CD4-positive, alpha-beta T cell treated with Interleukin-15 for 4 hours (primary cell): ENCODE data around the gene GDF2.

Experiments used
- DNase-seq: peaks from one replicate; pipeline ENCODE4 v3.0.0-alpha.2; 2020; ENCODE audit warnings: low spot score

Gene GDF2

DNA sequence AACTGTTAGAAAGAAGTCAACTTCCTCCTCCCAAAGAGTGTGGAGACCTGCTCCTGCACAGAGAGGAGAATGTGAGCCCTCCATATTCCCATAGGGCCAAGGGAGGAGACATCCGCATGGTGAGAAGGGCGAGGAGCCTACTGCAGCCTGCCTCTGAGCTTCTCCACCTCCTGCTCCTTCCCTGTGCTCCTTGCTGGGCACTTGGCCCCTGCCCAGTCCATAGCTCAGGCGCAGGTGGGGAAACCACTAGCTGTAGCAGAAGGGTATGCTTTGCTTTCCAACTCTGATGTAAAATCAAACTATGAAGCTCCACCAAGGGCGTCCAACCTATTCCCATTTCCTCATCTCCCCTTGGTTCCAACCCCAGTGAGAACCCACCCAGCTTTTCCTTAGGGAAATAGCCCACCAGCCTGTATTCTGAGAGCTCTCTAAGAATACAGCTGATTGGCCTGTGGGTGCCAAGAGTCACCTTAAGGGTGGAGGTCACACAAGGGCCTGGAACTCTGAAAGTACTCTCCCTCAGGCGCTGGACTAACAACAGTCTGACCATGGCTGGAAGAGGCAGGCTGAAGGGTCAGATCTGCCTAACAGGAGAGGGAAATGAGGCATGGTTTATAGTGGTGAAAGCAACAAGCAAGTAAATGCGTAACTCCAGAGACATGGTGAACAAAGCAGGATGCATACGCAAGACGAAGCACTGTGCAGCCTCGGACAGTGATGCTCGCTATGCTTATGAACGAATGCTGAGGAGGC lies 47.9 kb downstream of the GDF2 start:
- DNase-seq = no peak

- no peak for DNase-seq
Measured at GRCh38 chr10:47370878-47371277, 48.6 kb downstream of the GDF2 start.

GRCh38 chr10:47371629-47372485 lies 49.6 kb downstream of the GDF2 start:
- no peak for DNase-seq

- DNase-seq = no peak
Measured at GRCh38 chr10:47372726-47373125, 50.5 kb downstream of the GDF2 start.

- no peak for DNase-seq
Measured at GRCh38 chr10:47374611-47375536, 52.6 kb downstream of the GDF2 start.

- no peak for DNase-seq
Measured at GRCh38 chr10:47376522-47377220, 54.4 kb downstream of the GDF2 start.
